ENCODE results near the gene FXYD2. TPM values are rescaled to one million over a fixed set of nuclear protein-coding genes. Genes with fewer than 3 reads are reported as not detected.
A peak's percentile ranks its signal among the peaks of the same experiment; 100 is the strongest.

The FXYD2 gene
- total RNA-seq, 4 donors from 2014 or later: 1.2 TPM; not detected in 3

GRCh38 chr11:117871160-117871559 lies 46.6 kb upstream of the FXYD2 start:
- intact Hi-C loops (cut with DNase I; ENCODE audit: low total_unique reads): no loop called here
- no peak overlapping the region for H3K4me3 ChIP-seq (ENCODE audit: low read depth, poor library complexity, severe bottlenecking)
- no peak for TF ChIP-seq CTCF (IDR thresholded peaks at IDR 0.05)
- TF ChIP-seq POLR2A (IDR thresholded peaks at IDR 0.05): no peak
- DNase-seq (ENCODE audit: low spot score in 2 of 2): peak in 1 of 2 donors; percentile 42
- WGBS, 2 donors: 71 to 76% methylated on average over 18 of the region's 18 CpGs

- DNase-seq (ENCODE audit: low spot score in 2 of 2): peak in 1 of 2 donors; percentile 61
- 75% methylated on average over 9 of the region's 9 CpGs for WGBS, 2 donors
- intact Hi-C loops (cut with DNase I; ENCODE audit: low total_unique reads): no loop called here
- H3K4me3 ChIP-seq (ENCODE audit: low read depth, poor library complexity, severe bottlenecking): no peak overlapping the region
- TF ChIP-seq POLR2A (IDR thresholded peaks at IDR 0.05) (no peak), CTCF (IDR thresholded peaks at IDR 0.05) (no peak)
Measured at GRCh38 chr11:117870103-117870952, 45.8 kb upstream of the FXYD2 start.

GRCh38 chr11:117869604-117870003 lies 45.1 kb upstream of the FXYD2 start:
- no peak for DNase-seq (ENCODE audit: low spot score in 2 of 2)
- TF ChIP-seq CTCF (IDR thresholded peaks at IDR 0.05): no peak
- no peak for TF ChIP-seq POLR2A (IDR thresholded peaks at IDR 0.05)

GRCh38 chr11:117868815-117869561 lies 44.4 kb upstream of the FXYD2 start:
- H3K4me3 ChIP-seq (ENCODE audit: low read depth, poor library complexity, severe bottlenecking): no peak overlapping the region
- intact Hi-C loops (cut with DNase I; ENCODE audit: low total_unique reads): no loop called here
- TF ChIP-seq CTCF (IDR thresholded peaks at IDR 0.05) (no peak), POLR2A (IDR thresholded peaks at IDR 0.05) (no peak)
- no peak for DNase-seq (ENCODE audit: low spot score in 2 of 2)
- WGBS, 2 donors: 80 to 84% methylated on average over 17 of the region's 17 CpGs

More at GRCh38 chr11:117869604-117870003, 45.1 kb upstream of the FXYD2 start:
- WGBS, 2 donors: 65 to 84% methylated on average over 3 to 4 of the region's 4 CpGs
- intact Hi-C loops (cut with DNase I; ENCODE audit: low total_unique reads): no loop called here
- no peak overlapping the region for H3K4me3 ChIP-seq (ENCODE audit: low read depth, poor library complexity, severe bottlenecking)

- TF ChIP-seq CTCF (IDR thresholded peaks at IDR 0.05) (no peak), POLR2A (IDR thresholded peaks at IDR 0.05) (no peak)
- no peak for DNase-seq (ENCODE audit: low spot score in 2 of 2)
- 78 to 90% methylated on average over 11 of the region's 11 CpGs for WGBS, 2 donors
- intact Hi-C loops (cut with DNase I; ENCODE audit: low total_unique reads): no loop called here
- H3K4me3 ChIP-seq (ENCODE audit: low read depth, poor library complexity, severe bottlenecking): no peak overlapping the region
Measured at GRCh38 chr11:117868088-117868487, 43.5 kb upstream of the FXYD2 start.

Data from lower leg skin (tissue), 4 donors.